ENCODE results near the gene TGFBRAP1. TPM values are rescaled to one million over a fixed set of nuclear protein-coding genes. Genes with fewer than 3 reads are reported as not detected.
A peak's percentile ranks its signal among the peaks of the same experiment; 100 is the strongest.

Gene TGFBRAP1
- total RNA-seq (2014; rRNA removed), result 26.5 and 27.3 TPM in 2 replicates
- percentile 71 among the genes with signal in this experiment for Bru-seq, nascent RNA
- percentile 75 among the genes with signal in this experiment for BruChase-seq, experiment 1, labeled RNA remaining after a 6-hour chase
- percentile 74 among the genes with signal in this experiment for BruChase-seq, experiment 2, labeled RNA remaining after a 2-hour chase
- long read RNA-seq, full-length matches to known transcripts, result 42 of 111 reads
- long read RNA-seq, partial matches to known transcripts, result 13 of 111 reads
- long read RNA-seq, other reads (novel, unspliced or antisense), result 56 of 111 reads

GRCh38 chr2:105329561-105330495, at the start of gene TGFBRAP1:
TSS of gene TGFBRAP1 (minus strand) at chr2:105329735. CDS start at chr2:105308301, 21,434 bp downstream.
- H3K36me3 ChIP-seq (ENCODE audit: low read depth, low read length), result peaks cover 1% of the 10 kb centered on the region; the same call in 1 of the 2 replicates
- H3K4me2 ChIP-seq (ENCODE audit: low read length), result peak within 1 kb of the TSS; percentile 95
- peaks cover 51% of the 10 kb centered on the region for H3K79me2 ChIP-seq (ENCODE audit: low read length)
- peak within 1 kb of the TSS; percentile 35 for H3K27ac ChIP-seq (ENCODE audit: low read length)
- ChIA-PET CTCF (no interaction called here), POLR2A (ENCODE audit: unreplicated experiment) (interaction anchor here (0.6 kb wide), 1 partner anchor 388 kb away, joined by 4 read pairs; no protein-coding TSS in a partner anchor)
- H4K20me1 ChIP-seq (ENCODE audit: low read length), result no peaks in the 10 kb centered on the region
- DNase-seq (peak; percentile 56), ATAC-seq (peak; percentile 67)
- BruUV-seq (replicated peaks), result TSS peak; percentile 69
- peaks cover 53% of the 10 kb centered on the region for H3K4me1 ChIP-seq (ENCODE audit: insufficient read depth, low read length)
- intact Hi-C loops (cut with micrococcal nuclease), result loop anchor here (5.0 kb wide), 1 partner anchor 38 kb away; no protein-coding TSS in a partner anchor
- peak within 1 kb of the TSS; percentile 76 for H3K4me3 ChIP-seq (ENCODE audit: low read length)
- no peaks in the 10 kb centered on the region for H3K9me2 ChIP-seq (replicated peaks; ENCODE audit: low read length)
- H3K27me3 ChIP-seq (ENCODE audit: low read length), result no peaks in the 10 kb centered on the region
- peak within 1 kb of the TSS; percentile 92 for H3K9ac ChIP-seq (ENCODE audit: low read length)
- no peak for TF ChIP-seq CTCF (conservative IDR thresholded peaks at IDR 0.05; ENCODE audit: low read depth, low read length)
- no peak for TF ChIP-seq EZH2phosphoT487 (IDR thresholded peaks at IDR 0.05; ENCODE audit: borderline replicate concordance, low read length)
- no peak for TF ChIP-seq EZH2 (IDR thresholded peaks at IDR 0.05; ENCODE audit: low read length, unreplicated experiment)
- peak within 1 kb of the TSS; percentile 94 for H2AFZ ChIP-seq (ENCODE audit: low read length)
- H3K9me3 ChIP-seq (ENCODE audit: low read length), result no peaks in the 10 kb centered on the region
- no peaks in the 10 kb centered on the region for H3F3A ChIP-seq (ENCODE audit: low read length, unreplicated experiment)

- Histone ChIP-seq H2AFZ (ENCODE audit: low read length) (no peak overlapping the region), H3K4me2 (ENCODE audit: low read length) (no peak overlapping the region), H3K4me1 (ENCODE audit: insufficient read depth, low read length) (peaks cover 31% of the 10 kb centered on the region), H3K9ac (ENCODE audit: low read length) (no peak overlapping the region), H3K4me3 (ENCODE audit: low read length) (no peak overlapping the region), H3K9me2 (replicated peaks; ENCODE audit: low read length) (no peaks in the 10 kb centered on the region), H3K27me3 (ENCODE audit: low read length) (no peaks in the 10 kb centered on the region), H4K20me1 (ENCODE audit: low read length) (0 out of 2 replicates have a peak, but pooled peaks cover 13% of the 10 kb centered on the region), H3K9me3 (ENCODE audit: low read length) (no peaks in the 10 kb centered on the region), H3K27ac (ENCODE audit: low read length) (no peak overlapping the region), H3F3A (ENCODE audit: low read length, unreplicated experiment) (no peaks in the 10 kb centered on the region), H3K36me3 (ENCODE audit: low read depth, low read length) (peaks cover 74% of the 10 kb centered on the region), H3K79me2 (ENCODE audit: low read length) (peaks cover 89% of the 10 kb centered on the region)
- intact Hi-C loops (cut with micrococcal nuclease), result no loop called here
- BruUV-seq (replicated peaks), result no TSS peak
- DNase-seq (no peak), ATAC-seq (no peak)
- POLR2A ChIA-PET (ENCODE audit: unreplicated experiment), result no interaction called here
- CTCF ChIA-PET, result no interaction called here
- TF ChIP-seq CTCF (conservative IDR thresholded peaks at IDR 0.05; ENCODE audit: low read depth, low read length) (no peak), EZH2 (IDR thresholded peaks at IDR 0.05; ENCODE audit: low read length, unreplicated experiment) (no peak), EZH2phosphoT487 (IDR thresholded peaks at IDR 0.05; ENCODE audit: borderline replicate concordance, low read length) (no peak)
These were observed 49.4 kb upstream of the TGFBRAP1 start for GRCh38 chr2:105378921-105379383.

All from PC-3 (cell line).